H54 (cell line): Measurements from ENCODE around the gene FSCN2.

Source experiments
- DNase-seq: peaks from one replicate; pipeline ENCODE4 v3.0.0; 2011; ENCODE audit warnings: low spot score, mixed read lengths; ENCODE audit not compliant: insufficient read length
- FAIRE-seq: peaks from 3 replicates; lab custom pipeline; 2011; peaks lifted over from hg19 to GRCh38; lab: Jason Lieb, UNC
- POLR2A ChIP-seq: IDR thresholded peaks from 2 replicates; pipeline ENCODE4 v1.6.1; 2011; ENCODE audit warnings: low read depth, mild to moderate bottlenecking, low read length

Gene FSCN2

DNA sequence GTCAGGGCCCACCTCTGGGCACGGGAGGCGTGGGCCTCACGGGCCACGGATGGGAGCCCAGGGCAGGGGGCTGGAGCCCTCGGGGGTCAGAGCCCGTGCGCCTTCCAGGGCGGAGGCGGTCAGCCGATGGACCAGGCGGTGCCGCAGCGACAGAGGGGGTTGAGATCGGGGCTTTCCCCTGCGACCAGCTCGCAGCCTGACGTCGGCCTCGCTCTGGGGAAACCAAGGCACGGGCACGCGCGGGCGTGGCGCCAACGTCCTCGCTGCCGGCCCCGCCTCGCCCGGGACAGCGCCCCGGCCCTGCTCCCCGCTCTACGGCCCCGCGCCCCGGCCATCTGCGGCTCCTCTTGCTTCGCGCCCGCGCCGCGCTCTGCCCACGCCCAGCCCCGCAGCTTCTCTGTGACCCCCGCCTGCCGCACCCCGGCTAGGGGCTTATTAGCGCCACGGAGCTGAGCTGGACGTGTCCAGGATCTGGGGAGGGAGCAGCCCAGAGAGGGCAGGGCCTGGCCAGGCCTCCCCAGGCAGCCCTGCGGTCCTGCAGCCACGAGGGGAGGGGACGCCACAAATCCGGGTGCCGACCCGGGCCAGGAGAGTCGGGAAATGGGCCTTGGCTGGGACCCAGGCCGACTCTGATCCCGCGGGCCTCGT is 29.1 kb upstream of the FSCN2 start:
- no peak for DNase-seq
- TF ChIP-seq POLR2A = no peak
- no peak for FAIRE-seq

DNA sequence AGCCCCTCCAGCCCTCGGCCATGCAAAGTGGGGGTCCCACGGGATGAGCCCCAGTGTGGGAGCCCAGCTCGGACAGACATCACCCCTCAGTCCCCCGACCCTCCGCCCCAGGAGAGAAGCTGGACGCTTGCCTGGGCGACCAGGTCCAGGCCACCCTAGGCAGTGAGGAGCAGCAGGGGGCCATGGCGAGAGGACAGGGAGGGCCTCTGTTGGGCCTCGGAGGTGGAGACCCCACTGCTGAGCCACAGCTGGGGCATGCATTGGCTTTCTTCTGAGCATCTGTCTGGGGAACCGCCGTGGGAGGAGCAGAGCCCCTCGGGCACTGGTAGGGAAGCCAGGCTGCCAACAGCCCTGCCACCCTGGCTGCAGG is 28.6 kb upstream of the FSCN2 start:
- no peak for TF ChIP-seq POLR2A
- DNase-seq (no peak), FAIRE-seq (no peak)

DNA sequence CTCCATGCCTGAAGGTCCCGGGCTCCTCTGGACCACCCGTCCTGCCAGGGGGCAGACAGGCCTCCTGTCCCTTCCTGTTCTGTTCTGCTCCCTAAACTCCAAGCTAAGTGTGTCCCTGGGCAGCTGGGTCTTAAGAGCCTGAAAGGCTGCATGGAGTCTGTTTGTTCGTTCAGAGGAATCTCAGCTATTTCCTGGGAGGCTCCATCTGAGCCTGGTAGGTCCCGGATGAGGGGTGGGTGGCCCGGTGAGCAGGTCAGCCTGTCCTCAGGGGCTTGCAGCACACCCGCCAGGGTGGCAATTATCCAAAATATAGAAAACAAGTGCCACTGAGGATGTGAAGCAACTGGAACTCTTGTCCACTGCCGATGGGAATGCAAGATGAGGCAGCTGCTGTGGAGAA is 28.1 kb upstream of the FSCN2 start:
- no peak for DNase-seq
- TF ChIP-seq POLR2A = no peak
- no peak for FAIRE-seq

DNA sequence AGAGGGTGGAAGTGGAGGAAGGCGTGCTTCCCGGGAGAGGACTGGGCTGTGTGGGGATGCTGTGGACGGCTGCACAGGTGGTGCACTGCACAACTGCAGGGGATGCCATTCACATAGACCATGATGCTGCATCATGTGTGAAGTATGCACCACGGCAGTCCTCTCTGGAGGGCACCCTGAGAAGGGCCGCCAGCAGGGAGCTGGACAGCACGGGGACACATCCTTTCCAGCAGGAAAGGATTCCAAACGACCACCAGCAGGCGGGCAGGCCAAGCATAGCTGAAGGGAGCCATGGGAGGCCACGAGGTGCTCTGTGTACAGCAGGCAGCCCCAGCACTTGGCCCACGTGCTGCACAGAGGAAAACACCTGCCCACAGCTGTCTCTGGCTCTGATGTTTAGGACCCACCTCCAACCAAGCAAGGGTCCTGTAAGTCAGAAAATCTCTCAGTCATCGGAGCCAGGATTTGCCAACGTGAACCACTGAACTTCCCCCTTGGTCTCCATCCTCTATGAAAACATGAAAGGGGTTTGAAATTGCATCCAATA is 25.6 kb upstream of the FSCN2 start:
- FAIRE-seq (no peak), DNase-seq (no peak)
- no peak for TF ChIP-seq POLR2A

DNA sequence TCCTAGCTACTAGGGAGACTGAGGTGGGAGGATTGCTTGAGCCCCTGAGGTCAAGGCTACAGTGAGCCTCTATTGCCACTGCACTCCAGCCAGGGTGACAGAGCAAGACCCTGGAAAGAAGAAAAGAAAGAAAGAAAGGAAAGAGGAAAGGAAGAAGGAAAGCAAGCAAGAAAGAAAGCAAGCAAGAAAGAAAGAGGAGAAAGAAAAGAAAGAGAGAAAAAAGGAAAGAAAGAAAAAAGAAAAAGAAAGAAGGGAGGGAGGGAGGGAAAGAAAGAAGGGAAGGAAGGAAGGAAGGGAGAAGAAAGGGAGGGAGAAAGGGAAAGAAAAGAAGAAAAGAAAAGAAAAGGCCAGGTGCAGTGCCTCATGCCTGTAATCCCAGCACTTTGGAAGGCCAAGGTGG is 24.6 kb upstream of the FSCN2 start:
- no peak for TF ChIP-seq POLR2A
- FAIRE-seq = no peak
- DNase-seq = no peak

DNA sequence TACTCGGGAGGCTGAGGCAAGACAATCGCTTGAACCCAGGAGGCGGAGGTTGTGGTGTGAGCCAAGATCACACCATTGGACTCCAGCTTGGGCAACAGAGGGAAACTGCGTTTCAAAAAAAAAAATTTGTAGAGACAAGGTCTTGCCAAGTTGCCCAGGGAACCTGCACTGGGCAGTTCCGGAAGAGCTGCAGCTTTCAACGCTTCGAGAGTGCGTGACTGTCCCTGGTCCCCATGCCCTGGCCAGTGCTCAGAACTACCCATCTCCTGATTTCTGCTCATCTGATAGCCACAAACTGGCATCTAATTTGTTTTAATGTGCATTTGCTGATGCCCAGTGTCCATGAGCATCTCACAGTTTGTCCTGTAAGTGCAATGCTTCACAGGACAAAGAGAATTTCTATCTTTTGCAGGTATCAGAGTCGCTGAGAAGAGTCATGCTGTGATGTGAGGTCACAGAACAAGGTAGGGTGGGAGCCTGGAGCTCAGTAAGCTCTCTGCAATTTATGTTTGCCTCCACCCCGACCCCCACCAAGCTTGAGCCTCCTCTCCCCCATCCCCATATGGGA is 19.5 kb upstream of the FSCN2 start:
- DNase-seq (no peak), FAIRE-seq (no peak)
- peak; percentile 39 for TF ChIP-seq POLR2A

DNA sequence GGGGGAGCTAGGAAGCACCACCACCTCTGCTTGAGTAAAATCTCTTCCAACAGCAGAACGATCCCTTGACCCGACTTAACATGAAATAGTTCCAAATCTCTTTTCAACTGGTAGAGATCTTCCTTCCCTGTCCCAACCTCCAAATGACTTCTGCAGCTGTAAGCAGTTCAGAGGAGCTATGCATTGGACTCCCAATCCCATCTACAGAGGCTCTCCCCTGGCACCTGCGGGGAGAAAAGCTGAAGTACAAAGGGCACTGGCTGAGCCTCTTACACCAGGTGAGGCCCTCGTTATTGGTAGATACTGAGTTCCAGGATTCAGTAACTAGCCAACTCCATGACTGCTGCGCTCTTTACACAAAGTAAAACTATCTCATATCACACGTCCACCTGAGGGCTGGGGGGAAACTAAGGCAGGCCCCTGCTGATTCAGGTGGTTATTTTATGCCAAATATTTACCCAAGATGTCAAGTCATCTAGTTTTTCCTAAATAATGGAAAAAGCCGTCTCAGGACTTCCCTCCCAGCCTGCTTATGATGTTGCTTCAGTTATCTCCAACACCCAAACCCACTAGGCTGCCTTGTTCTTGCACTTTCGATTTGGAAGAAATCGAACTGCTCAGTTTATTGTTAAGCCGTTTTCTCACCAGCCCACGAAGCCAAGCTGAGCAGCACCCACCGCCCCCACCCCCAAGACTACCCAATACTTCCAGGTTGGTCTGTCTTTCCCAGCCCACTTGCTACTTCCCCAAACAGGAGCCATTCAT is 18.8 kb upstream of the FSCN2 start:
- peak; percentile 7; the same call in 1 of the 2 replicates for TF ChIP-seq POLR2A
- DNase-seq = no peak
- FAIRE-seq = no peak

- DNase-seq = no peak
- FAIRE-seq = no peak
- no peak; the same call in 1 of the 2 replicates for TF ChIP-seq POLR2A
Measured at GRCh38 chr17:81509972-81510784, 18.0 kb upstream of the FSCN2 start.

- TF ChIP-seq POLR2A = peak; percentile 28; the same call in 1 of the 2 replicates
- no peak for FAIRE-seq
- no peak for DNase-seq
Measured at GRCh38 chr17:81510785-81511553, 17.2 kb upstream of the FSCN2 start.

GRCh38 chr17:81511554-81511803 is 16.7 kb upstream of the FSCN2 start:
- FAIRE-seq = no peak
- no peak for TF ChIP-seq POLR2A

GRCh38 chr17:81511804-81512561 is 16.2 kb upstream of the FSCN2 start:
- FAIRE-seq (no peak), DNase-seq (no peak)
- TF ChIP-seq POLR2A = peak; percentile 30

More at GRCh38 chr17:81511554-81511803, 16.7 kb upstream of the FSCN2 start:
- DNase-seq = no peak

DNA sequence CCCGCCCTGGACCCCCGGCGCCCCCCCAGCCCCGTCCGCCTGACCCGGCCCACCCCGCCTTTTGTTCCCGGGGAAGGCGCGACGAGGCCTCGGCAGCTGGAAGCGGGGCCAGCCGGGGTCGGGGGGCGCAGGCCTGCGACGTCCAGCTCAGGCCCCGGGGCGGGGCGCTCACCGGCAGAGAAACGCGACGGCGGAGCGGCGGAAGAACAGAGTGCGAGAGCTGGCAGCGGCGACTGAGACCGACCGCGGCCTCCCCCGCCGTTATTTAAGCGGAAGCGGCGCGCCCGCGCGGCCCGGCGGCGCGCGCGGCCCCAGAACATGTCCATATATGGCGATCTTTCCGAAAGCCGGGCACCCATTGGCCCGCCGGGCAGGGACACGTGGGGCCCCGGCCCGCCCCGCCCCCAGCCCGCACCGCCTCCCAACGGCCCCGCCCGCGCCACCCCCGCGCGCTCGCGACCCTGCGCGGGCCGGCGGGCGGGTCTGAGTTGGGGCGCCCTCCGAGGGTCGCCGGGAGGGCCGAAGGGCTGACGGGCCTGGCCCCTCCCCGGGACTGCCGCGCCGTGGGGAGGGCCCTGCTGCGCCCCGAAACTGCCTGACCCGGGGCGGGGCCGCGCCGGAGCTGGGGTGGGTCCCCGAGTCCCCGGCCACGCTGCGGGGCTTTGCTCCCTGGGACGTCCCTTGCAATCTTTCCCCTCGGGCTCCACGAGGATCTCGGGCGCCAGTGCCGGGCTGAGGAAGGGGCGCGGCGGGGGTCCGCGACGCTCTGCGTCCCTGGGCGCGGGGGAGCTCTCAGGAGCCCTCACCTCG is 15.4 kb upstream of the FSCN2 start, which contains the start of gene ACTG1:
ACTG1 (minus strand) TSS at position 238 of the 810 bp plus-strand sequence. CDS start 445 bp downstream, outside the sequence.
- peak; percentile 99 for TF ChIP-seq POLR2A
- FAIRE-seq = no peak
- peak; percentile 94 for DNase-seq
